Measurements from ENCODE around the gene SOHLH1. TPM values are rescaled to one million over a fixed set of nuclear protein-coding genes. Genes with fewer than 3 reads are reported as not detected.

SOHLH1 gene
- total RNA-seq, 1 experiment from 2014 or later: not detected

DNA sequence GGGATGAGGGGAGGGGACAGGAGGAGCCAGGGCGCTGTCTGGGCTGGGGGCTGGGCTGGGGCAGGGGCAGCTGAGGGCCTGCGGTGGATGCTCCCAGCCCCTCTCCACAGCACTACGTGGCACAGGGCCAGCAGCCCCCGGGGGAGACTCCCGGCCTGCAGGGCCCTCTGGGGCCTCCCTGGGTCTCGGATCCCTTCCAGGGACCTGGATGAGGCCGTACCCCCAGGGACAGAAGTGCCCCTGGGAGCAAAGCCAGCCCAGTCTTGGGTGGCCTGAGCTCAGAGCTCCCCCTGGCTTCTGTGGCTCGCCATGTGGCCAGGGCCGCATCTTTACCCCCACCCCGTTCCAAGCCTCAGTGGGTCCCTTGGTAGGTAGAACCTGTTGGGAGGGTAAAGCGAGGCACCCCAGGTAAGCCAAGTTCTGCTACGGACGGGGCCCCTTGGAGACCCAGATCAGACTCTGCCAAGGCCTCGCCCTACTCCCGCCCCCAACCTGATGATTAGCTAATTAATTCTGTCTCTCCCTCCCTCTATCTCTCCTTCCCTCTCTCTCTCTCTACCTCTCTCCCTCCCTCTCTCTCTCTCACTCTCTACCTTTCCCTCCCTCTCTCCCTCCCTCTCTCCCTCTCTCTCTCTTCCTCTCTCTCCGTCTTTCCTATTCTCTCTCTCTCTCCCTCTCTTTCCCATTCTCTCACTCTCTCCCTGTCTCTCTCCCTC, 27.0 kb upstream of the SOHLH1 start:
- intact Hi-C loops (cut with micrococcal nuclease): no loop called here
- Histone ChIP-seq H3K4me2 (ENCODE audit: low read length) (no peak overlapping the region), H3K9me2 (replicated peaks; ENCODE audit: low read length) (no peaks in the 10 kb centered on the region), H3K4me1 (ENCODE audit: insufficient read depth, low read length) (peaks cover 13% of the 10 kb centered on the region), H2AFZ (ENCODE audit: low read length) (no peak overlapping the region), H3K4me3 (ENCODE audit: low read length) (no peak overlapping the region), H3K27me3 (ENCODE audit: low read length) (no peaks in the 10 kb centered on the region), H3K27ac (ENCODE audit: low read length) (no peak overlapping the region), H3K9me3 (ENCODE audit: low read length) (no peaks in the 10 kb centered on the region), H3F3A (ENCODE audit: low read length, unreplicated experiment) (no peaks in the 10 kb centered on the region), H3K79me2 (ENCODE audit: low read length) (no peaks in the 10 kb centered on the region), H4K20me1 (ENCODE audit: low read length) (no peaks in the 10 kb centered on the region), H3K9ac (ENCODE audit: low read length) (no peak overlapping the region), H3K36me3 (ENCODE audit: low read depth, low read length) (no peaks in the 10 kb centered on the region)
- ChIA-PET CTCF (no interaction called here), POLR2A (ENCODE audit: unreplicated experiment) (no interaction called here)
- TF ChIP-seq EZH2 (IDR thresholded peaks at IDR 0.05; ENCODE audit: low read length, unreplicated experiment) (no peak), EZH2phosphoT487 (IDR thresholded peaks at IDR 0.05; ENCODE audit: borderline replicate concordance, low read length) (no peak)
- TF ChIP-seq, protein P1, sequence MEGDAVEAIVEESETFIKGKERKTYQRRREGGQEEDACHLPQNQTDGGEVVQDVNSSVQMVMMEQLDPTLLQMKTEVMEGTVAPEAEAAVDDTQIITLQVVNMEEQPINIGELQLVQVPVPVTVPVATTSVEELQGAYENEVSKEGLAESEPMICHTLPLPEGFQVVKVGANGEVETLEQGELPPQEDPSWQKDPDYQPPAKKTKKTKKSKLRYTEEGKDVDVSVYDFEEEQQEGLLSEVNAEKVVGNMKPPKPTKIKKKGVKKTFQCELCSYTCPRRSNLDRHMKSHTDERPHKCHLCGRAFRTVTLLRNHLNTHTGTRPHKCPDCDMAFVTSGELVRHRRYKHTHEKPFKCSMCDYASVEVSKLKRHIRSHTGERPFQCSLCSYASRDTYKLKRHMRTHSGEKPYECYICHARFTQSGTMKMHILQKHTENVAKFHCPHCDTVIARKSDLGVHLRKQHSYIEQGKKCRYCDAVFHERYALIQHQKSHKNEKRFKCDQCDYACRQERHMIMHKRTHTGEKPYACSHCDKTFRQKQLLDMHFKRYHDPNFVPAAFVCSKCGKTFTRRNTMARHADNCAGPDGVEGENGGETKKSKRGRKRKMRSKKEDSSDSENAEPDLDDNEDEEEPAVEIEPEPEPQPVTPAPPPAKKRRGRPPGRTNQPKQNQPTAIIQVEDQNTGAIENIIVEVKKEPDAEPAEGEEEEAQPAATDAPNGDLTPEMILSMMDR (conservative IDR thresholded peaks at IDR 0.05; ENCODE audit: low read depth, low read length): peak; percentile 17; the same call in 1 of the 2 replicates
- DNase-seq (no peak), ATAC-seq (no peak)
- no TSS peak for BruUV-seq (replicated peaks)

DNA sequence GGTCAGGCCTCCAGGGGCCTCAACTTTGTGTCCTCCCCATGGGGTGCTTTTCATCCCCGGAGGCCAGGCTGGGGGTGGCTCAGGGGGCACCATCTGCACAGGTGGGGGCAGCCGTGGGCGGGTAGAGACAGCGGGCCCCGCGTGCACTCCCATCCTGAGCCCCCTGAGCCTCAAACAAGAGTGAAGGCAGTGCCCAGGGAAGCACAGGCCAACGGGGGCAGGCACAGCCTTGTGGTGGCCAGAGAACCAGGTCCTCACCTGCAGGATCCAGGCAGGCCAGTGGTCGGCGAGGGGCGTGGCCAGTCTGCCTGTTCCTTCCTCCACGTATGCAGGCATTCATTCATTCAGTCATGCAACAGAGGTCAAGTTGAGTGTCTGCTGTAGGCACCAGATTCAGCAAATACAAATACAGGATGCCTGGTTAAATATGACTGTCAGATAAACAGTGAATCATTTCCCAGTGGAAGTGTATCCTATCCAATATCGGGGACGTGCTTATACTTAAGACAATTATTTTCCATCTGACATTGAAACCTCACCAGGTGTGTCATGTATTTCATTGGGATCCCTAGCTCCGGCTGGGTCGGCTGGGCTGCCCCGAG, 25.0 kb upstream of the SOHLH1 start:
- peak; percentile 94 for ATAC-seq
- Histone ChIP-seq H3F3A (ENCODE audit: low read length, unreplicated experiment) (no peaks in the 10 kb centered on the region), H3K27me3 (ENCODE audit: low read length) (no peaks in the 10 kb centered on the region), H3K4me1 (ENCODE audit: insufficient read depth, low read length) (peaks cover 13% of the 10 kb centered on the region), H3K79me2 (ENCODE audit: low read length) (no peaks in the 10 kb centered on the region), H3K4me3 (ENCODE audit: low read length) (no peak overlapping the region), H4K20me1 (ENCODE audit: low read length) (no peaks in the 10 kb centered on the region), H3K9me3 (ENCODE audit: low read length) (no peaks in the 10 kb centered on the region), H3K36me3 (ENCODE audit: low read depth, low read length) (no peaks in the 10 kb centered on the region), H2AFZ (ENCODE audit: low read length) (no peak overlapping the region), H3K27ac (ENCODE audit: low read length) (no peak overlapping the region), H3K9me2 (replicated peaks; ENCODE audit: low read length) (no peaks in the 10 kb centered on the region), H3K9ac (ENCODE audit: low read length) (no peak overlapping the region), H3K4me2 (ENCODE audit: low read length) (peak overlapping the region; percentile 53; the same call in 1 of the 2 replicates)
- DNase-seq: peak; percentile 71
- TF ChIP-seq, protein P1 (conservative IDR thresholded peaks at IDR 0.05; ENCODE audit: low read depth, low read length): no peak
- TF ChIP-seq EZH2 (IDR thresholded peaks at IDR 0.05; ENCODE audit: low read length, unreplicated experiment): no peak
- no peak for TF ChIP-seq EZH2phosphoT487 (IDR thresholded peaks at IDR 0.05; ENCODE audit: borderline replicate concordance, low read length)
- ChIA-PET CTCF (no interaction called here), POLR2A (ENCODE audit: unreplicated experiment) (no interaction called here)
- intact Hi-C loops (cut with micrococcal nuclease): no loop called here
- BruUV-seq (replicated peaks): no TSS peak

DNA sequence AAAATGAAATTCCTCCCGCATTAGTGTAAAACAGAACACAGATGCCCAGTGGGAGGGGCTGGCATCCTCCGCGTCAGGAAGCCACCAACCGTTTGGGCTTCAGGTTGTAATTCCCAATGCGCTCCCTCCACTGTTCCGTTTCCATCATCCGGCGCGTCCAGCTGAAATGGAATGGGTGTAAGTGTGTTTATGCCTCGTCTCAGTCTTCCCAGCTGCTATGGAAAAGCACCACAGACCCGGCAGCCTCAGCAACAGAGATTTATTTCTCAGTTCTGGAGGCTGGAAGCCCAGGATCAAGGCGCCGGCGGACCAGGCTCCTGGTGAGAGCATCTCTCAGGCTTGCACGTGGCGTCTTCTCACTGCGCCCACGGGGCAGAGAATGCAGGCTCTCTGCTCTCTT, 23.1 kb upstream of the SOHLH1 start:
- Histone ChIP-seq H3K4me1 (ENCODE audit: insufficient read depth, low read length) (peaks cover 13% of the 10 kb centered on the region), H3K9me2 (replicated peaks; ENCODE audit: low read length) (no peaks in the 10 kb centered on the region), H4K20me1 (ENCODE audit: low read length) (no peaks in the 10 kb centered on the region), H3K4me3 (ENCODE audit: low read length) (no peak overlapping the region), H3F3A (ENCODE audit: low read length, unreplicated experiment) (no peaks in the 10 kb centered on the region), H2AFZ (ENCODE audit: low read length) (no peak overlapping the region), H3K36me3 (ENCODE audit: low read depth, low read length) (no peaks in the 10 kb centered on the region), H3K9me3 (ENCODE audit: low read length) (no peaks in the 10 kb centered on the region), H3K27me3 (ENCODE audit: low read length) (no peaks in the 10 kb centered on the region), H3K4me2 (ENCODE audit: low read length) (no peak overlapping the region), H3K9ac (ENCODE audit: low read length) (no peak overlapping the region), H3K79me2 (ENCODE audit: low read length) (no peaks in the 10 kb centered on the region), H3K27ac (ENCODE audit: low read length) (no peak overlapping the region)
- ChIA-PET POLR2A (ENCODE audit: unreplicated experiment) (no interaction called here), CTCF (no interaction called here)
- TF ChIP-seq, protein P1 (conservative IDR thresholded peaks at IDR 0.05; ENCODE audit: low read depth, low read length): no peak
- TF ChIP-seq EZH2 (IDR thresholded peaks at IDR 0.05; ENCODE audit: low read length, unreplicated experiment): no peak
- no peak for TF ChIP-seq EZH2phosphoT487 (IDR thresholded peaks at IDR 0.05; ENCODE audit: borderline replicate concordance, low read length)
- DNase-seq: no peak
- no peak for ATAC-seq
- no TSS peak for BruUV-seq (replicated peaks)
- intact Hi-C loops (cut with micrococcal nuclease): no loop called here
